ENCODE results near the gene CMSS1.

DNA sequence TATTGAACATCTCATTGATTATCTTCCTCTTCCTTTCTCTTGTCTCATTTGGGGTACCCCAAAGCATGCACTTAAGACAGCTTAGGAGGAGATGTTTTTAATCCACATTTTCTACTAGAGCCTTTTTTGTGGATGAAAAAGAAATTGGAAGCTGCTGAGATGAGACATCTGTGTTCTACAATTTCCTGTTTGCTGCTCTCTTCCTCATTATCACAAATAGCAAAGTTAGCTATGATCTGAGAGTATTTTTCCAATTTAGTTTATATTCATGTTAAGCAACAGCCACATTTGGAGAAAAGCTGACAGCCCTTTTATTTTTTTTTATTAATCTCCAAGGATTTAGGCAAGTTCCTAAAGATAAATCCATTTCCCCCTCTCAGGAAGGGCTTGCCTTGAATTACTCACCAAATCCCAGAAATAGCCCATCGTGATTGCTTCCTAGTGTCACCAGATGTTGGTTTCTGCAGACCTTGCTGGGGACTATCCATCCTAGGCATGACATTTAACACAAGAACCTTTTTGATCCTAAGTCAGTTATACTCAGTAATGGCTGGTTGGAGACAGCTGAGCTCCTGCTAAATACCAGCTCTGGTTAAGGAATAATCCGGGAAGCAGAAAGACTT, 367.4 kb downstream of the CMSS1 start:
- TF ChIP-seq POLR2AphosphoS5 (IDR thresholded peaks at IDR 0.05), result no peak
- TF ChIP-seq, protein P1, sequence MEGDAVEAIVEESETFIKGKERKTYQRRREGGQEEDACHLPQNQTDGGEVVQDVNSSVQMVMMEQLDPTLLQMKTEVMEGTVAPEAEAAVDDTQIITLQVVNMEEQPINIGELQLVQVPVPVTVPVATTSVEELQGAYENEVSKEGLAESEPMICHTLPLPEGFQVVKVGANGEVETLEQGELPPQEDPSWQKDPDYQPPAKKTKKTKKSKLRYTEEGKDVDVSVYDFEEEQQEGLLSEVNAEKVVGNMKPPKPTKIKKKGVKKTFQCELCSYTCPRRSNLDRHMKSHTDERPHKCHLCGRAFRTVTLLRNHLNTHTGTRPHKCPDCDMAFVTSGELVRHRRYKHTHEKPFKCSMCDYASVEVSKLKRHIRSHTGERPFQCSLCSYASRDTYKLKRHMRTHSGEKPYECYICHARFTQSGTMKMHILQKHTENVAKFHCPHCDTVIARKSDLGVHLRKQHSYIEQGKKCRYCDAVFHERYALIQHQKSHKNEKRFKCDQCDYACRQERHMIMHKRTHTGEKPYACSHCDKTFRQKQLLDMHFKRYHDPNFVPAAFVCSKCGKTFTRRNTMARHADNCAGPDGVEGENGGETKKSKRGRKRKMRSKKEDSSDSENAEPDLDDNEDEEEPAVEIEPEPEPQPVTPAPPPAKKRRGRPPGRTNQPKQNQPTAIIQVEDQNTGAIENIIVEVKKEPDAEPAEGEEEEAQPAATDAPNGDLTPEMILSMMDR (IDR thresholded peaks at IDR 0.05), result no peak
- TF ChIP-seq POLR2A (IDR thresholded peaks at IDR 0.05), result no peak
